T-helper 22 cell (primary cell): ENCODE data around the gene THEM4.

Source experiments
- DNase-seq: peaks from one replicate; pipeline ENCODE4 v3.0.0-alpha.2; 2020; ENCODE audit warnings: low read depth

THEM4 gene

GRCh38 chr1:151909167-151910149, at the start of gene THEM4:
THEM4 (minus strand) TSS chr1:151909511; CDS start chr1:151909458, 53 bp downstream.
- DNase-seq, result peak; percentile 70

GRCh38 chr1:151958959-151959358, 49.6 kb upstream of the THEM4 start:
- DNase-seq, result no peak

DNA sequence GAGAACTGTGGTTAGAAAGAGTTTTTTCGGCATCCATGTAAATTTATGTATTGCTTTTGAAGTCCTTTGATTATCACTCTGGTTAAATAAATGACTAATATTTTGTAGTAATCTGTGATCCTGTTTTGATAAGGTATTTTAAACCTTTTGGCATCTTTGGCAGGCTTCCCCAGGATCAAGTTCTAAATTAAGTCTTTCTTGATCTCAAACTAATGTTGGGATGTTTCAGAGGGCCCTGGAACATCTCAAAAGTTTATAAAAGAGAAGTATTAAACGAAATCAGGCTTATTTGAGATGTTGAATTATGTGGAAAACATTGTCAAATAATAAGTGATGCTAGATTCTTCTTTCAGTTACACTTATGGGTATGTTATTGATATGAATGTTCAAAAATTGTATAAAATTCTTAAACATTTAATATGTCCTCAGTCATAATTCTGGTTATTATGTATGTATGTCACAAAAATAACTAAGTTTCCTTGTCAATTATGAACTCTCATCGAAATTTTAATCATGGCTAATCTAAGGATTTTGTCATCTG, 47.7 kb upstream of the THEM4 start:
- no peak for DNase-seq

DNA sequence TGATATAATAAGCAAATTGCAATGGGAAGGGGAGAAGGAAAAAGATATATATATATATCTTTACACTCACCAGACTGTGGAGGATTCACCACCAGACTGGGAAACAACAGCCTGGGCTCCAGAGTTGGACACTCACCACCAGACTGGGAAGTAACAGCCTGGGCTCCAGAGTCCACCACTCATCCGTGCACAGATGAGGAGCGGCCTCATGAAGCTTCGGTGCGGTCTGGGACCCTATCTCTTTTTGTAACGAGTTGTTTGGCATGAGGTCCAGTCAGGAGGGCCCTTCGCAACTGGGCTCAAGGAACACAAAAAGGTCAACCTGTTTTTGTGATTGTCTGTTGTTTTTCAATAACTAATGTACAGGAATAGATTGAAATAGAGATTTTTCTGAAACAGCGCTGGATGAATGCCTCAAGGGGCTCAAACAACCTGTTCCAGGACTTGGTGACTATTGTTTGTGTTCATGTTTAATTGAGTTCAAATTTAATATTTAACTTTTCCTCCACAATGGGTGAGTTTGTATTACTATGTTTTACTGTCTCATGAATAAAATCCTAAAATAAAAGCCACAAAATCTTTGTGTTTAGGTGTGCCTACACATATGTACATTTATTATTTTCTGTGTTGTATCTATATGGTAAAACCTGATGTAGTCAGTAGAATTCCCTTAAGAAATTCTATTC, 44.2 kb upstream of the THEM4 start:
- no peak for DNase-seq

DNA sequence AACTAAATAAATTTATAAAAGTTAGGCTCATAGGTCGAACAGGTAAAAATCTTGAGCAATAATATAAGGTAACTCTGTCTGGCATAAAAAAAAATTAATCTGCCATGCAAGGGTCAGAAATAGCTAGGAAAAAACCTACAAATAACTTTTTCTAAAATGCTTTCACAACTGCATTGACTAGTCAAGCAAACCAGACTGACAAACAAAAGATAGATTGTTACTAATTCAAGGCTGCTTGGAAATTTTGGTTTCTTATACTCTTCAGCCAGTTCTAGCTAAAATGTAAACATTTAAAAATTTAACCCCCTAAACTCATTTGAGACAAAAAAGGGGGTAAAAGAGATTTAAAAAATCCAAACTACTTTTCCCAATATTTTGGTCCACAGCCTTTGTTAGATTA, 43.5 kb upstream of the THEM4 start:
- DNase-seq, result no peak

DNA sequence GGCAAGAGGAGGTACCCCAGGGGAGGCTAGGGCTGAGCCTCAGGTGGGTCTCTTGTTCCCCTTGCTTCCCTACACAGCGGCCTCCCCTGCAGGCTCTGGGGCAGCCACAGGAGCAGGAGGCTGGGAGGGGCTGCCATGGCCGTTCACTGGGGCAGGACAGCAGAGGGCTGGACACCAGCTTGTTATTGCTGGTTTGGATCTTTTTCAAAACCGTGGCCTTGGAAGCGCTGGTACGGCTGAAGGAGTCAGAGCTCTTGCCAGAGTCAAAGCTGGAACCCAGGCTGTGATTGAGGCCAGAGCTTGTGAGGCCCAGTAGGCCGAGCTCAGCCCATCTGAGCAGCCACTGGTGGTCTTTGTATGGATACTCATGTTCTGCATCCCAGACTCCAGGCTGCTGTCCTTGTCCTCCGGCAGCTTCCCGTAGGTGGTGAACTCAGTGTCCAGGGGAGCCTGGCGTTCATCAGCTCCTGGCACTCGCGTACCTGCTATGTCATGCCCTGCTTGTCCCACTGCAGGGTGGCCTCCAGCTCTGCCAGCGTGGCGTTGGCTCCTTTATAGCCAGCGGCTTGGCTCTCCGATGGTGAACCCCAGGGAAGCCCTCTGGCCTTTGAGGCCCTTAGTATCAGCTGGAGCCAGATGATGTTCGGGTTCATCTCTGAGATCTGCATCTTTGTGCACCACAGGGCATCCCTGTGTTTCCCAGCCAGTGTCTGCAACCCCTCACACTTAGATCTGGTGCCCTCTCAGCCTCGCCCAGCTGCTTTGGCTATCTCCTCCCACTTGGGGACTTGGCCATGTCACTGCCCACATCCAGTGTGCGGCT, 40.3 kb upstream of the THEM4 start:
- no peak for DNase-seq

- DNase-seq, result no peak
Observed at GRCh38 chr1:151948506-151948905, 39.2 kb upstream of the THEM4 start.

GRCh38 chr1:151947140-151947539, 37.8 kb upstream of the THEM4 start:
- DNase-seq, result no peak

DNA sequence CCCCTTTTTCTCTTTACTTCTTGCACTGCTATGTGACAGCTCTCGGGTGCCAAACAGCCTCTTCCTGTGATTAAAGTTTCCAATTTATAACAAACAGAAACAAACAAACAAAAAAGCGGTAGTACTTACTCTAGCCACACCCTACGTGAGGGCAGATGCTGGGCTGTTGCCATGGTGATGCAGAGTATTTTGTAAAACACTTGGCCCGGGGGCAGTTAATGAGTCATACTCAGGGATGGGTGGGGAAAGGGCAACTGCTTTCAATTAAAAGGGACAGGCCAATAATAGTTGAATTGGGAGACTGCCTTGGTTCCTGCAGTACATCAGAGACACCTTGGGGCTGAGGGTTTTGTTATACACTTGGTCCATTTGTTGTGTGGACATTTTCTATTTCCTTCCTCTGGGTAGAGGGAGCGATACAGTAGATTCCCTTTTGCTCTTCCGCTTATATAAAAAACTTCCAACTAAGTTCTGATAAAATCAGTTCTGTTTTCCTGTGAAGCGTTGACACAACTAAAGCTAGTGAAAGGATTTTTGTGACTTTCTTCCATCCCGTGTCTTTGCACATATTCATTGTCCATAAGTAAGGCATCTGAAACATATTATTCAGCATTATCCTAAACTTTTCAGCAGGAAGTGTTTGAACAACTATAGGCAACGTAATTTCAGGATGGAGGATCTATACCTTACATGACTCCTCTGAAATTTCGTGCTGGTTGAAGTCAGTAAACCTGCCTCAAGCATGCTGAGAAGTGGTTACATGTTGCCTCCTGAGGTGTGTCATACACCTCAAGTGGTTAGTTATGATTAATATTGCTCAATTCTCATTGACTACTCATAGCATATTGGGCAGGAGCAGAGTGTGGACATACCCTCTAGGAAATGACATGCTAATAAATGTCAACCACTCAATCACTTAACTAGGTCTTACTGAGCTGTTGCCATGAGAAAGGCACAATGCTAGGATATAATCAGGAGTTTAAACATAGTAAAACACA, 36.7 kb upstream of the THEM4 start:
- peak; percentile 90 for DNase-seq

GRCh38 chr1:151944857-151945575, 35.7 kb upstream of the THEM4 start:
- no peak for DNase-seq

- DNase-seq, result no peak
Observed at GRCh38 chr1:151944126-151944856, 35.0 kb upstream of the THEM4 start.

- no peak for DNase-seq
Observed at GRCh38 chr1:151943591-151943990, 34.3 kb upstream of the THEM4 start.

GRCh38 chr1:151942882-151943281, 33.6 kb upstream of the THEM4 start:
- DNase-seq, result no peak

- no peak for DNase-seq
Observed at GRCh38 chr1:151940541-151940940, 31.2 kb upstream of the THEM4 start.

- DNase-seq, result no peak
Observed at GRCh38 chr1:151939779-151940178, 30.5 kb upstream of the THEM4 start.

DNA sequence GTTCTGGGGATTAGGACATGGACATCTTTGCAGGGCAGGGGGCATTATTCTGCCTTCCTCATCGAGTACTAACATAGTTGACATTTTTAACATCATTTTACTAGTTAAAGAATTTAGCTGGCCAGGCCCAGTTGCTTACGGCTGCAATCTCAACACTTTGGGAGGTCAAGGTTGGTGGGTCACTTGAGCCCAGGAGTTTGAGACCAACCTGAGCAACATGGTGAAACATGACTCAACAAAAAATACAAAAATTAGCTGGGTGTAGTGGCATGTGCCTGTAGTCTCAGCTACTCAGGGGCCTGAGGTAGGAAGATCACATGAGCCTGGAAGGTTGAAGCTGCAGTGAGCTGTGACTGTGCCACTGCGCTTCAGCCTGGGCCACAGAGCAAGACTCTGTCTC, 29.8 kb upstream of the THEM4 start:
- no peak for DNase-seq

DNA sequence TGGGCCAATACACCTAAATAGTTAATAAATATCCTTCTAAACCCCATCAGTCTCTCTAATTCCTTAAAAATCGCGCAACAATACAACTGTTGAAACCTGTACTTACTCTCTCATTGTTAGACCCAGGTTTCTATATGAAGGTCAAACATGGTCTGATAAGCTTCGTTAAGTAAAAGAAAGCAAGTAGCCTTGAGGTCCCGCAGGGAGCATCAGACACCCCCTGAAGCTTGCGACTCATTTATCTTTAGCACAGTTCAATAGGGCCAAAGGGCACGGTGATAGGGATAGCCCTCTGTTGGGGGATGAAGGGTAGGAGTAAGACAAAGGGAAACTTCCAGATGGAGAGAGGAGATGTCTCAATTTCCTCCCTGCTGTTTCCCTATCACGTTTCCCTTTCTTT, 27.3 kb upstream of the THEM4 start:
- no peak for DNase-seq

DNA sequence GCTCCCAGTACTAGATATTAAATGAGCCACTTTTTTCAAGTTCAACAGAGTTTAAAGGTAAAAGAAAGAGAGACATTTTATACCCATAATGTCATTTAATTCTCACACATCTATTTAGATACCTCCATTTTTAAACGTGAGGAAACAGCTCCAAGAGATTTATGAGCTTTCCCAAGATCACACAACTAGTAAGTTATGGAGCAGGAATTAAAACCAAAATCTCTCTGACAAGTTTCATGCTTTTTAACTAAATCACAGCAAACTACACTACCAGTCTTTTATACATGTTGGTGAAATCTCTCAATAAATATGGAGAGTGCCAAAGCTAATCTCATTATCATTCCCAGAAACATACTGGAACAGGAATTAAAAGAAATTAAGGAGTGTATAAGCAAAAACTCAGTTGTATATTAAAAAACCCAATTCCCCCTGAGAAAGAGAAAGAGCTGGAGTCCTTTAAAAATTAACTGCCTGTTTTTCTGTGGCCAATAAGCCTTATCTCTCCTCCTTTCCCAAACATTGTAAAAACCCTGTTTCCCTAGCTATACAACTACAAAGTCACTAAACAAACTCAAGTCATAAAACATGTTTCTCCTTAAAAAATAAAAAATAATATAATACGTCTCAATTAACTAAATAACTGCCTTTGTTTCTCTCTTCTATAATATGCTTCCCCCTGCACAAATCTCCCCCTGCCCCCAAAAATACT, 26.7 kb upstream of the THEM4 start:
- DNase-seq, result no peak

DNA sequence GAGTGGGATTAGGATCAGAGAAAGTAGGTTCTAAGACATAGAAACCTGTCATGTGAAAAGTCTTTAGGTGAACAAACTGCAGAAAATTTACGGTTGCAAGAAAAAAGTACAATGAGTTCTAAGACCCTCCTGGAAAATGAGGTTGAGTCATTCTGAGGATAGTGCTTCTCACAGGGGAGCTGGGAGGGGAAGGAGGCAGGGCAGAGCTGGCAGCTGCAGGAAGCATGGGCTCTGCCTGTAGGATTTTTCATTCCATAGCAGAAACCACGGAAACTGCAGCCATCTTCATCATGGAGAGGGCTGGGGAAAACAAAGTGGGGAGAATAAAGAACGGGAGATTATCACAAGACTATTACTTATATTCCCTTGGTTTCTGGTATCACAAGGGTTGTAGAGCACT, 25.8 kb upstream of the THEM4 start:
- DNase-seq, result no peak
